H9 (cell line): ENCODE data around the gene TGIF1. TPM values are rescaled to one million over a fixed set of nuclear protein-coding genes. Genes with fewer than 3 reads are reported as not detected.

ENCODE experiments used
- DNase-seq: peaks from one replicate; pipeline ENCODE4 v3.0.0-alpha.2; 2017
- H2AFZ ChIP-seq: one replicate; pipeline ENCODE4 v1.6.1; 2013; ENCODE audit warnings: mild to moderate bottlenecking, low read length, control low read depth, moderate library complexity
- H2AK5ac ChIP-seq: 2 replicates; pipeline ENCODE4 v1.6.1; 2013; ENCODE audit warnings: low read length, control low read depth, mixed read lengths; ENCODE audit not compliant: insufficient read length
- H2BK120ac ChIP-seq: one replicate; pipeline ENCODE4 v1.6.1; 2013; ENCODE audit warnings: low read depth, mild to moderate bottlenecking, low read length, control low read depth, inconsistent platforms; ENCODE audit not compliant: poor library complexity, severe bottlenecking
- H2BK12ac ChIP-seq: 2 replicates; pipeline ENCODE4 v1.6.1; 2013; ENCODE audit warnings: low read length, control low read depth, mixed read lengths, low read depth; ENCODE audit not compliant: insufficient read length
- H2BK15ac ChIP-seq: 2 replicates; pipeline ENCODE4 v1.6.1; 2013; ENCODE audit warnings: low read depth, low read length, control low read depth
- H2BK20ac ChIP-seq: one replicate; pipeline ENCODE4 v1.6.1; 2013; ENCODE audit warnings: low read depth, mild to moderate bottlenecking, low read length, control low read depth, inconsistent platforms; ENCODE audit not compliant: poor library complexity, severe bottlenecking
- H2BK5ac ChIP-seq: 2 replicates; pipeline ENCODE4 v1.6.1; 2013; ENCODE audit warnings: low read length, control low read depth, mixed read lengths; ENCODE audit not compliant: insufficient read length
- H3K14ac ChIP-seq: 2 replicates; pipeline ENCODE4 v1.6.1; 2013; ENCODE audit warnings: low read length, control low read depth; ENCODE audit not compliant: insufficient read depth
- H3K18ac ChIP-seq: 2 replicates; pipeline ENCODE4 v1.6.1; 2013; ENCODE audit warnings: low read depth, mild to moderate bottlenecking, mixed read lengths, low read length, control low read depth; ENCODE audit not compliant: insufficient read length
- H3K23ac ChIP-seq: 2 replicates; pipeline ENCODE4 v1.6.1; 2013; ENCODE audit warnings: low read length, control low read depth, mixed read lengths, low read depth; ENCODE audit not compliant: insufficient read length
- H3K23me2 ChIP-seq: 2 replicates; pipeline ENCODE4 v1.6.1; 2013; ENCODE audit warnings: low read depth, mild to moderate bottlenecking, mixed read lengths, low read length, control low read depth; ENCODE audit not compliant: insufficient read length, poor library complexity, severe bottlenecking
- H3K27ac ChIP-seq: 2 replicates; pipeline ENCODE4 v1.5.1; 2013; ENCODE audit warnings: low read length, control low read depth, mixed read lengths, low read depth; ENCODE audit not compliant: insufficient read length
- H3K27me3 ChIP-seq: 2 replicates; pipeline ENCODE4 v1.6.1; 2013; ENCODE audit warnings: low read length, control low read depth, inconsistent platforms; ENCODE audit not compliant: insufficient read depth
- H3K4ac ChIP-seq: 2 replicates; pipeline ENCODE4 v1.6.1; 2013; ENCODE audit warnings: low read depth, mild to moderate bottlenecking, control low read depth, inconsistent platforms, low read length, moderate library complexity
- H3K4me1 ChIP-seq: 2 replicates; pipeline ENCODE4 v1.6.1; 2013; ENCODE audit warnings: low read length, control low read depth, inconsistent platforms; ENCODE audit not compliant: insufficient read depth
- H3K4me2 ChIP-seq: 2 replicates; pipeline ENCODE4 v1.6.1; 2013; ENCODE audit warnings: low read length, control low read depth, mixed read lengths; ENCODE audit not compliant: insufficient read length, insufficient read depth
- H3K56ac ChIP-seq: 2 replicates; pipeline ENCODE4 v1.6.1; 2013; ENCODE audit warnings: low read depth, mild to moderate bottlenecking, mixed read lengths, low read length, control low read depth; ENCODE audit not compliant: insufficient read length
- H3K79me1 ChIP-seq: 2 replicates; pipeline ENCODE4 v1.6.1; 2013; ENCODE audit warnings: low read depth, mild to moderate bottlenecking, moderate library complexity, low read length, control low read depth, inconsistent platforms; ENCODE audit not compliant: insufficient read depth, poor library complexity, severe bottlenecking
- H3K79me2 ChIP-seq: 2 replicates; pipeline ENCODE4 v1.6.1; 2013; ENCODE audit warnings: low read length, control low read depth, inconsistent platforms; ENCODE audit not compliant: insufficient read depth
- H3K9ac ChIP-seq: 2 replicates; pipeline ENCODE4 v1.6.1; 2013; ENCODE audit warnings: low read length, control low read depth, mixed read lengths; ENCODE audit not compliant: insufficient read length; ENCODE audit errors: extremely low read depth
- H3K9me3 ChIP-seq: one replicate; pipeline ENCODE4 v1.6.1; 2013; ENCODE audit warnings: low read depth, low read length, inconsistent platforms; ENCODE audit not compliant: control insufficient read depth
- H3T11ph ChIP-seq: one replicate; pipeline ENCODE4 v1.6.1; 2013; ENCODE audit warnings: mild to moderate bottlenecking, low read length, control low read depth, inconsistent platforms
- H4K20me1 ChIP-seq: one replicate; pipeline ENCODE4 v1.6.1; 2013; ENCODE audit not compliant: control insufficient read depth, insufficient read length, insufficient read depth
- H4K5ac ChIP-seq: 2 replicates; pipeline ENCODE4 v1.6.1; 2013; ENCODE audit warnings: low read depth, mild to moderate bottlenecking, mixed read lengths, low read length, control low read depth; ENCODE audit not compliant: insufficient read length
- H4K8ac ChIP-seq: replicated peaks from 2 replicates; pipeline ENCODE4 v1.6.1; 2013; ENCODE audit warnings: low read length, control low read depth, mixed read lengths, low read depth; ENCODE audit not compliant: insufficient read length
- H4K91ac ChIP-seq: 2 replicates; pipeline ENCODE4 v1.6.1; 2013; ENCODE audit warnings: low read depth, mild to moderate bottlenecking, moderate library complexity, mixed read lengths, low read length, control low read depth; ENCODE audit not compliant: insufficient read length
- H3K27ac Mint-ChIP-seq, 3 experiments: 2 replicates in 2 of 3; 3 replicates in 1 of 3; pipeline ENCODE4 v1.8.0; 2020 to 2021; ENCODE audit warnings: mixed read lengths in 3 of 3, mild to moderate bottlenecking in 1 of 3, moderate library complexity in 1 of 3
- H3K27me3 Mint-ChIP-seq: 2 replicates; pipeline ENCODE4 v1.8.0; 2021; ENCODE audit warnings: low read depth, mild to moderate bottlenecking, moderate library complexity, mixed read lengths
- H3K36me3 Mint-ChIP-seq, 3 experiments: 2 replicates in 2 of 3; 3 replicates in 1 of 3; pipeline ENCODE4 v1.8.0; 2020 to 2021; ENCODE audit warnings: low read depth in 3 of 3, mixed read lengths in 3 of 3; ENCODE audit not compliant: insufficient read depth in 1 of 3
- H3K4me1 Mint-ChIP-seq, 2 experiments: 2 replicates each; pipeline ENCODE4 v1.8.0; 2020; ENCODE audit warnings: mixed read lengths in 2 of 2
- H3K4me3 Mint-ChIP-seq, 2 experiments: 2 replicates in 1 of 2; 3 replicates in 1 of 2; pipeline ENCODE4 v1.8.0; 2020 to 2021; ENCODE audit warnings: mild to moderate bottlenecking in 2 of 2, mixed read lengths in 2 of 2, moderate library complexity in 1 of 2
- H3K9me3 Mint-ChIP-seq, 2 experiments: 2 replicates in 1 of 2; 3 replicates in 1 of 2; pipeline ENCODE4 v1.8.0; 2020; ENCODE audit warnings: mild to moderate bottlenecking in 2 of 2, mixed read lengths in 2 of 2, moderate library complexity in 1 of 2
- WGBS: extraction: QIAGEN DNeasy Blood & Tissue Kit; methylation state at CpG from one replicate; pipeline ENCODE4 v1.1.7; 2013; ENCODE audit warnings: missing lambda C conversion rate, low lambda C conversion rate, mixed read lengths; ENCODE audit not compliant: insufficient read length; ENCODE audit errors: extremely low coverage; 5-methylcytosine and 5-hydroxymethylcytosine counted together
- total RNA-seq: library from RNA; stranded (reverse); gene quantifications from 2 replicates; pipeline ENCODE4 v1.2.1, GENCODE V29; 2021
- TF ChIP-seq, protein P1 (sequence below): fragments of 200-600 bp; sonication (generic); conservative IDR thresholded peaks from 3 replicates; pipeline ENCODE4 v1.8.0; 2021; ENCODE audit warnings: antibody characterized with exemption, mild to moderate bottlenecking

Gene TGIF1
- total RNA-seq, 1 experiment from 2014 or later = 261 TPM

DNA sequence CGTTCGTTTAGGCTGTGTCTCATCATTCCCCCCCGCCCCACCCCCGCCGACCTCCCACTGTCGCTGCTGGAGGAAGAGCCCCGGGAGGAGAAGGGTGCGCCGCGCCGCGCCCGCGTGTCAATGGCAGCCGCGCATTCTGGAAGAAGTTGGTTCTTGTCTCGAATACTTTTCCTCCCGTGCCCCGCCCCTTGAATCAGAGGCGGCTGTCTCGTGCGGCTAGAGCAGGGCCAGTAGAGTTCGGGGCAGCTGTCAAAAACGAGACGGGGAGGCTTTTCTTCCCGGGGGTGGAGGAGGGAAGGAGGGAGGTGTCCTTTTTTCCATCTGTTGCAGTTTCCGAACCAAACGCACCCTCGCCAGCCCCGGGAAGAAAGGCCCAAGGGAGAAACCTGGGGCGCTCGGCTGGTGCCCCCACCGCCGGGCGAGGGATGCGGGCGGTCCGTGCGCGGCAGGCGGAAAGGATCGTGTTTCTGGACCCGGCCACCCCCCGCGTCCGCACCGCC is 410 bp upstream of the TGIF1 start:
- Histone ChIP-seq H3K4ac (no peak overlapping the region), H4K8ac (no peak overlapping the region), H2BK12ac (no peak overlapping the region), H3K27me3 (no peaks in the 10 kb centered on the region), H3K9ac (peak overlapping the region; percentile 30), H4K20me1 (no peaks in the 10 kb centered on the region), H3K23me2 (peaks cover 32% of the 10 kb centered on the region), H3K23ac (no peak overlapping the region), H2AK5ac (no peak overlapping the region), H3K56ac (no peak overlapping the region), H2AFZ (no peak overlapping the region), H4K91ac (no peak overlapping the region), H3K14ac (no peak overlapping the region), H3K27ac (no peak overlapping the region), H2BK120ac (no peak overlapping the region), H3K9me3 (no peaks in the 10 kb centered on the region), H2BK20ac (no peak overlapping the region), H2BK15ac (no peak overlapping the region), H3K4me1 (peaks cover 10% of the 10 kb centered on the region), H3K79me1 (no peaks in the 10 kb centered on the region), H4K5ac (no peak overlapping the region), H3K18ac (no peak overlapping the region), H3T11ph (no peak overlapping the region), H2BK5ac (no peak overlapping the region), H3K79me2 (peaks cover 44% of the 10 kb centered on the region; the same call in 1 of the 2 replicates), H3K4me2 (peak overlapping the region; percentile 97)
- peaks cover 4 to 17% of the 10 kb centered on the region in 2 experiments; a peak in 4 of 5 replicates for H3K9me3 Mint-ChIP-seq
- TF ChIP-seq, protein P1, sequence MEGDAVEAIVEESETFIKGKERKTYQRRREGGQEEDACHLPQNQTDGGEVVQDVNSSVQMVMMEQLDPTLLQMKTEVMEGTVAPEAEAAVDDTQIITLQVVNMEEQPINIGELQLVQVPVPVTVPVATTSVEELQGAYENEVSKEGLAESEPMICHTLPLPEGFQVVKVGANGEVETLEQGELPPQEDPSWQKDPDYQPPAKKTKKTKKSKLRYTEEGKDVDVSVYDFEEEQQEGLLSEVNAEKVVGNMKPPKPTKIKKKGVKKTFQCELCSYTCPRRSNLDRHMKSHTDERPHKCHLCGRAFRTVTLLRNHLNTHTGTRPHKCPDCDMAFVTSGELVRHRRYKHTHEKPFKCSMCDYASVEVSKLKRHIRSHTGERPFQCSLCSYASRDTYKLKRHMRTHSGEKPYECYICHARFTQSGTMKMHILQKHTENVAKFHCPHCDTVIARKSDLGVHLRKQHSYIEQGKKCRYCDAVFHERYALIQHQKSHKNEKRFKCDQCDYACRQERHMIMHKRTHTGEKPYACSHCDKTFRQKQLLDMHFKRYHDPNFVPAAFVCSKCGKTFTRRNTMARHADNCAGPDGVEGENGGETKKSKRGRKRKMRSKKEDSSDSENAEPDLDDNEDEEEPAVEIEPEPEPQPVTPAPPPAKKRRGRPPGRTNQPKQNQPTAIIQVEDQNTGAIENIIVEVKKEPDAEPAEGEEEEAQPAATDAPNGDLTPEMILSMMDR = no peak
- peaks cover 31 to 39% (median 34%) of the 10 kb centered on the region in 3 experiments for H3K36me3 Mint-ChIP-seq
- peak overlapping the region in 1 of 3 experiments; percentile 62; a peak in 1 of 7 replicates for H3K27ac Mint-ChIP-seq
- DNase-seq = peak; percentile 76
- peaks cover 2% of the 10 kb centered on the region; the same call in 1 of the 2 replicates for H3K27me3 Mint-ChIP-seq
- peaks cover 32 to 35% of the 10 kb centered on the region in 2 experiments for H3K4me1 Mint-ChIP-seq
- no CpG with 5 or more reads among the region's 47 CpGs for WGBS
- H3K4me3 Mint-ChIP-seq = peak overlapping the region; percentile 98 to 99
